HG03095 (cell line): ENCODE results near the gene ANKRD18A.
"Not testable (repeated sequence)": the region's sequence is repeated elsewhere in the genome, so short reads cannot be mapped to it uniquely, and the experiment has no call there.

ENCODE experiments used
- ATAC-seq: cut with Tn5 transposase; IDR thresholded peaks from one replicate; pipeline ENCODE4 v1.9.1; 2021; ENCODE audit warnings: moderate library complexity; ENCODE audit not compliant: unreplicated experiment

ANKRD18A gene

DNA sequence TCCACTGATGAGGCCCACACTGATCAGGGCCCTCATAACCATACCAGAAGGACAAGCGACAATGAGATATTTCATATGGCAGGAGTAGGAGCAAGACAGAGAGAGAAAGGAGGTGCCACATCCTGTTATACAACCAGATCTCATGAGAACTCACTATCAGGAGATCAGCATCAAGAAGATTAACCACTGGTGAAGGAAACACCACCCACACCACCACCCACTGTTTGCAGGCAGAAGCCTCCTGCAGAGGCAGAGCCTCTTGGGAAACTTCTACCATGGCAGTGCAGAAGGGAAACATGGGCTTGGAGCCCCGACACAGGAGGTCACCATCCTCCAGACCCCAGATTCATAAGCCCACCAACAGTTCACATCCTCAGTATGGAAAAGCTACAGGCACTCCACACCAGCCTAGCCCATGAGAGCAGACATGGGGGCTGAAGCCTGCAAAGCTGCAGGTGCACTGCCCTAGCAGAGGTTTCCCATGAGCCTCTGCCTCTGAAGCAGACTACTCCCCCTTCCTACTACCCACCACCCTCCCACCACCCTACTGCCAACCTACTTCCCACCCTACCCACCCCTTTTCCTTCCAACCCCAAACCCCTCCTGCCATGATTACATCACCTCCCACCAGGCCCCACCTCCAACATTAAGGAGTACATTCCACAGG, 73.8 kb downstream of the ANKRD18A start:
- ATAC-seq, result not testable (repeated sequence)

- not testable (repeated sequence) for ATAC-seq
Observed at GRCh38 chr9:38540535-38540934, 79.9 kb downstream of the ANKRD18A start.

GRCh38 chr9:38529317-38529716, 91.1 kb downstream of the ANKRD18A start:
- ATAC-seq, result no peak

- ATAC-seq, result no peak
Observed at GRCh38 chr9:38527503-38527902, 92.9 kb downstream of the ANKRD18A start.

DNA sequence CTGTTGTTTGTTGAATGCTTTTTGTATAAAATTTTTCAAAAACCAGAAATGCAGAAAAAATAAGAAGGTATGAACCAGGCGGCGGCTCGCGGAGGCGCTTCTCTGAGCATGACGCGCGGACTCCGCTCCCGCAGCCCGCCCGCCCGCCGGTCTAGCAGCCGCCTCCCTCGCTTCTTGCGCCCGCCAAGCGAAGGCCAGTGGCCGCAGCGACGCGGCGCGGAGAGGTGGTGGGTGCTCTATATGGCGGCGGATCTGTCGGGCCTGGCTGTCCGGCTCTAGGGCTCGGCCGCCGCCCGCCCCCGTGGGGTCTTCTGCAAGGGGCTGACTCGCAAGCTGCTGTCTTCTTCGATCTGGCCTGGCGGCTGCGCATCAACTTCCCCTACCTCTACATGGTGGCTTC, 93.8 kb downstream of the ANKRD18A start:
- ATAC-seq, result no peak

DNA sequence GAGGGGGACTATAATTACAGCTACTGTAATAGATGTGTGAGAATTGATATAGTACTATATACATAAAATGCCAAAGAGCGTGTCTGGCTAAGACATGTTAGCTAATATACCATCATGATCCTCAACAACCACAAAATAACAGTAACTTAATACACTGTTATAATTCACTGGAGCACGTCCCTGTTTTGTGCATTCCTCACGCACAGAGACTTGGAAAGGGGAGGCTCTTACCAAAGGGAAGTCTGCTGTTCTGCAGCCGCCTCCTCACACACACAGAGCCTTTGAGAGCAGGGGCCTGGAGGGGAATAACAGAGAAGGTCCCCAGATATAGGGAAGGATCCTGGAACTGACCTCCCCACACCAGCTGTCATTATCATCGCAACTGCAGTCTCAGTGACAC, 97.3 kb downstream of the ANKRD18A start:
- ATAC-seq, result no peak

DNA sequence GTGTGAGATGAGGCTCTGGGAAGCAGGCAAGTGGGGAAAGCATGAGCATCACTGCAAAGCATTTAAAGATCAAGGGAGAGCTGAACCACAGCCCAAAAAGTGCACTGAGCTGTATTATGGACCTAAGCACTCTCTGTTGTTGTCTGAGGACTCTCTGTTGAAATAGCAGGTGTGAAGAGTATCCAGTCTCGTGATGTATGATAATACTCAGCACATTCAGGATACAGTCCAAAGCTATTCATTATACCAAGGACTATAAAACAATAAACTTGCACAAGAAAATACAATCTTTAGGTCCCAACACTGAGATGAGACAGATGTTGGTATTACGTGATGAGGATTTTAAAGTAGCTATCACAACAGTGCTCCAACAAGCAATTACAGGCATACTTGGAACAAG, 98.6 kb downstream of the ANKRD18A start:
- no peak for ATAC-seq
